Choroid plexus epithelial cell (primary cell): ENCODE data around the gene ARHGAP45.
A peak's percentile ranks its signal among the peaks of the same experiment; 100 is the strongest.

Experiments
- DNase-seq: peaks from one replicate; pipeline ENCODE4 v3.0.0-alpha.2; 2010; ENCODE audit warnings: low read depth
- H3K4me3 ChIP-seq: 2 replicates; pipeline ENCODE4 v1.5.1; 2011; ENCODE audit warnings: low read depth, mild to moderate bottlenecking, control low read depth, low read length, moderate library complexity
- CTCF ChIP-seq: conservative IDR thresholded peaks from 2 replicates; pipeline ENCODE4 v1.5.1; 2011; ENCODE audit warnings: low read depth, mild to moderate bottlenecking, control low read depth, inconsistent platforms, low read length, moderate library complexity

The ARHGAP45 gene

GRCh38 chr19:1093330-1093729 lies 26.4 kb downstream of the ARHGAP45 start:
- DNase-seq = no peak
- TF ChIP-seq CTCF = no peak
- no peak overlapping the region for H3K4me3 ChIP-seq

GRCh38 chr19:1093811-1094553 lies 27.0 kb downstream of the ARHGAP45 start:
- peak overlapping the region; percentile 85 for H3K4me3 ChIP-seq
- no peak for TF ChIP-seq CTCF
- DNase-seq = no peak

GRCh38 chr19:1094655-1094977 lies 27.6 kb downstream of the ARHGAP45 start:
- peak overlapping the region; percentile 85 for H3K4me3 ChIP-seq
- DNase-seq = no peak
- TF ChIP-seq CTCF = no peak

- no peak for TF ChIP-seq CTCF
- peak within 1 kb of the TSS; percentile 85 for H3K4me3 ChIP-seq
- peak; percentile 99 for DNase-seq
Observed at GRCh38 chr19:1094978-1095701, 28.2 kb downstream of the ARHGAP45 start, which contains the start of gene POLR2E. Gene POLR2E (minus strand): TSS chr19:1095375. CDS start chr19:1095315, 60 bp downstream.

- TF ChIP-seq CTCF = no peak
- no peak overlapping the region for H3K4me3 ChIP-seq
- DNase-seq = no peak
Observed at GRCh38 chr19:1097810-1098176, 30.8 kb downstream of the ARHGAP45 start.

- TF ChIP-seq CTCF = no peak
- DNase-seq = no peak
- no peak overlapping the region for H3K4me3 ChIP-seq
Observed at GRCh38 chr19:1098177-1099051, 31.4 kb downstream of the ARHGAP45 start.
